NCI-H1930 (cell line): ENCODE measurements around the gene CRB3.

Source experiments
- DNase-seq, 2 experiments: peaks; one replicate each; lab custom pipeline; 2025; lab: John Stamatoyannopoulos, UW

The CRB3 gene

DNA sequence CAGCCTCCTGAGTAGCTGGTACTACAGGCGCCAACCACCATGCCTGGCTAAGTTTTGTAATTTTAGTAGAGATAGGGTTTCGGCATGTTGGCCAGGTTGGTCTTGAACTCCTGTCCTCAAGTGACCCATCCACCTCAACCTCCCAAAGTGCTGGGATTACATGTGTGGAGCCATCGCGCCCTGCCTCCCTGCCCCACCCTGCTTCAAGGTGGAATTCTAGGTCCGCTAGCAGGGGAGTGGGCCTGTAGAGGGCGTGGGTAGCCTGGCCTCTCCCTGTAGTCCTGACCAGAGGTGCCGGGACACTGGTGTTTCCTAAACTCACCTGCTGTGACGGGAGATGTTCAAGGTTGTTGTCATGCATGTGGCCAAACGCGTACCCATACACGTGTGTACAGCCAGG, 30.9 kb upstream of the CRB3 start:
- DNase-seq = no peak

DNA sequence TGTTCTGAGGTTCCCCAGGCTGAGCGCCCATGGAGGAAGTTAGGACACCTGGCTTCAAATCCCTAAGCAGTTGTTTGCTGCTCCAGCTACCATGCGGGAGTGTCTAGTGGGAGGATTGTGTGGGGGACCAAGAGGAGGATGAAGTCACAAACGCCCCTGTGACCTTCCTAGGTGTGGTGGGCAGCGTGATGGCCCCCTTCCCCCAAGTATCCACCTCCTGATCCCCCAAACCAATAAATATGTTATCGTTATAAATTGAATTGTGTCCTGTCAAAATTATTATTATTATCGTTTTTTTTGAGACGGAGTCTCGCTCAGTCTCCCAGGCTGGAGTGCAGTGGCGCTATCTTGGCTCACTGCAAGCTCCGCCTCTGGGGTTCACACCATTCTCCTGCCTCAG, 30.4 kb upstream of the CRB3 start, which contains the start of gene SLC25A41:
TSS of gene SLC25A41 (minus strand) at position 101 of the 400 bp plus-strand sequence. CDS start at position 31, 70 bp downstream.
- no peak for DNase-seq

DNA sequence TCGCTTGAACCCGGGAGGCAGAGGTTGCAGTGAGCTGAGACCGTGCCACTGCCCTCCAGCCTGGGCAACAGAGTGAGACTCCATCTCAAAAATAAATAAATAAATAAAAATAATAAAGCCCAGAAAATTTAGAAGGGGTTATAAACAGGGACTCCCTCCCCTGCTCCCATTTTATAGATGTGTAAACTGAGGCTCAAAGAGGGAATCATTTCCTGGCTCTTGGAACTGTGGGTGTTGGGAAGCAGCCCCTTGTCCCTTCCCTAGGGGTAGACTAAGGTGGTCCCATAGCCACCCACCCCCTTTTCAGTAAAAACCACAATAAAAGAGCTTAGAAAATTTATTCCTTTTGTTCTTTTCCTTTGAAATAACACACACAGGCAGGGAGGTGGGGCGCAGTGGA, 24.3 kb upstream of the CRB3 start:
- DNase-seq = no peak

DNA sequence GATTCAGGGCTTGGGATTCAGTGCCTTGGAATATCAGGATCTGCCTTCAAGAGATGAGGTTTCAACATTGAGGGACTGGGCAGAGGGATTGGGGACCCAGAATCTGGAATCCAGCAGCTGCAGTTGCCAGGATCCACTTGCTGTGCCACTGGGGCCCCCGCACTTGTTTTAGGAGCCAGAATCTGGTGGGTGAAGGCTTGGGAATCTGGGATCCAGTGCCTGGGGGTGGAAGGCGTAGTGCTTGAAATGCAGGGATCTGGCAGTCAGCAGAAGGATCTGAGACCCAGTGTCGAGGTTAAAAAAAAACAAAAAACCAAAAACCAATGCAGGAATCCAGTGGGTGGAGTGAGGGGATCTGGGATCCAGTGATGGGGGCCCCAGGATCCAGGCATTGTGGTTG, 23.2 kb upstream of the CRB3 start:
- no peak for DNase-seq

DNA sequence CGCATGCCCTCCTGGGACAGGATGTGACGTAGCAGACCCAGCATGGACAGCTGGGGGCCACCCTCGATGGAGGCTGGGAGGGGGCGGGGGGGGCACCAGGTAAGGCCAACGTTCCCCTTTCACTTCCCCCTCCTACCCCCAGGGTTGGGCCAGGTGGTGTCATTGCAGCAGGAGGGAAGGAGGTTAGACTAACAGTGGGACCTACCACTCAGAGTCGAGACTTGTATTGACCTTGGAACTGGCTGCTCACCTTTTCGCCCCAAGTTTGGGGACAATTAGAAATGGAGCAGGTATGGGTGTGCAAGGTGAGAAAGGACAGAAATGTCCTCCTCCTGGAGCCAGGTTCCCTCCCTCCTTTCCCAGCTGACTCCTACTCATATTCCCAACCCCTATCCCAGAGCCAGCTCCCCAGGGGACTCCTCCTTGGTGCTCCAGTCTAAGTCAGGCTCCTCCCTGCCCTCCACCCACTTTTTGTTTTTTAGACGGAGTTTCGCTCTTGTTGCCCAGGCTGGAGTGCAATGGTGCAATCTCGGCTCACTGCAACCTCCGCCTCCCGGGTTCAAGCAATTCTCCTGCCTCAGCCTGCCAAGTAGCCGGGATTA, 21.9 kb upstream of the CRB3 start:
- DNase-seq = no peak

DNA sequence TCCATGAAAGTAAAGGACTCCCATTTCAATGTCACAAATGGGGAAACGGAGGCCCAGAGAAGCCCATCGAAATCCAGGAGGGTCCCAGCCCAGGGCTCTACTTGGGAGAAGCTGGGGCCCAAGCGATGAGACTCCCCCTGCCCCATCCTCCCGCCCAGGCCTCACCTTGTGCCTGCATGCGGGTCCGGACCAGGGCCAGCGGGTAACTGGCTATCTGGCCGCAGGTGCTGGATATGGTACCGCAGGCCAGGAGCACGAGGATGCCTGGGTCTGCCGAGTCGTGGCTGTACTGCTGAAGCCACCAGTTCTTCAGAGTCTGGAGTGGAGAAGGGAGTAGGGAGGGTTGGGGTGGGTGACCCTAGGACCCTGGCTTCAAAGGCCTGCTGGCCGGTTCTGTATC, 20.1 kb upstream of the CRB3 start:
- no peak for DNase-seq

DNA sequence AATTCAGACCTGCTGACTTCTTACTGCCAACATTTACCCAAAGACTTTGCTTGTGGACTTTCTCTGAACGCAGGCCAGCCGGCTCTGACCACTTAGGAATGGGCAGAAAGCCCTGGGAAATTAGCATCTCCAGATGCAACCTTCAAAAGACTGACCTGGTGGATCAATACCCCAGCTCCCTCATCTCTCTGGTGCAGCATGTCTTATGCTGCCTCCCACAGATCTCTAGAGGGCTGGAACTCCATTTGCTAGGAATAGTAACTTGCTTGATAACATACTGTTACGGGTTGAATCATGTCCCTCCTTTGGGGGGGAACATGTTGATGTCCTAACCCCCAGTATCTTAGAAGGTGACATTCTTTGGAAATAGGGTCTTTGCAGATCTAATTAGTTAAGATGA, 17.6 kb upstream of the CRB3 start:
- no peak for DNase-seq

DNA sequence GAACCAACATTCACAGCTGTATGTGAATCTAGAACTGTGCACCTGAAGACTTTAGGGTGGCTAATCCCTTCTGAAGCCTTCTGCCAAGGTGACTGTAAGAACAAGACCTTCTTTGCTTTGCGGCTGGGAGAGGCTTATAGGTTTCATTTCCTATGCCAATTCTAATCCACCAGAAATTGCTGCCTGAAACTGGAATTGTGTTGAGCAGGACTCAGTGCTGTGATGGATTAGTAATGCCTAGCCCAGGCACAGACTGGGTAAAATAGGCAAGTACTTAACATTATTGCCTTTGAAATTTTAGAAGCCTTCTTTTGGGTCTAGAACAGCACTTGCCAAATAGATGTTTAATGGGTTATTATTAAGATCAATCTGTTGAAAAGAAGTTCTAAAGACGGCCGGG, 16.0 kb upstream of the CRB3 start:
- no peak for DNase-seq

DNA sequence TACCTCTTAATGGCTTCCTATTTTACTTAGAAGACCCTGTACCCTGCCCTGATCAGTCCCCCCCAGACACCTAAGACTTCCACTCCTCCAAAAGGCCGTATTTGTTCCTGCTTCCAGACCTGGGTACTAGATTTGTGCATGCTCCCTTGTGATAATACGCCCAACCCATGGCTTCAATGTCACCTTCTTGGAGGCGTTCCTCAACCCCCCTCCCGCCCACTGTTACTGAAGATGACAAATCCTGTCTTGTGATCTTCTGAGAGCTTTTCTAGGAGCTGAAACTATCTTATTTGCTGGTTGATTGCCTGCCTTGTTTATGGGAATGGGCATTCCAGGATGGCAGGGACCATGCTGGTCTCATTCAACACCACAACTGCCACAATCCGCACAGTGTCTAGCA, 13.9 kb upstream of the CRB3 start:
- no peak for DNase-seq

DNA sequence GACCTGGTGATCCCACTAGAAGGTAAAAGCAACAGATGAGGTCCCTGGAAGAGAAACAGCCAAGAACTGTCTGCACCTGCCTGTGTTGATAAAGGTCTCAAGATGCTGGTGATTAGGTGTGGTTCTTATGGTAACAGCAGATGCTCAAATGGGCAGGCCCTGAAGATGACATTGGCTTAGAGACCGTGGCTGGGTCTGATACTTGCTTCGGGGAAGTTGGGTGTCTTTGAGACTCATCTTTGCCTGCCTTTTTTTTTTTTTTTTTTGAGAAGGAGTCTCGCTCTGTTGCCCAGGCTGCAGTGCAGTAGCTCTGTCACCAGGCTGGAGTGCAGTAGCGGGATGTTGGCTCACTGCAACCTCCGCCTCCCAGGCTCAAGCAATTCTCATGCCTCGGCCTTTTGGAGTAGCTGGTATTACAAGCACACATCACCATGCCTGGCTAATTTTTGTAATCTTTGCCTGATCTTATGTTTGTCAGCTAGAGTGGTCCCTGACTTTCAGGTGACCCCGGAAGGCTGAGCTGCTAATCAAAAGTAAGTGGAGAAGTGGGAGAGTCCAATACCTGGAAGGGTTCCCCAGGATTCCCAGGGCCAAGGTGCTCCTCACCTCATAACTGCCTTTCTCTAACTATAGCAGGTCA, 12.4 kb upstream of the CRB3 start:
- no peak for DNase-seq

DNA sequence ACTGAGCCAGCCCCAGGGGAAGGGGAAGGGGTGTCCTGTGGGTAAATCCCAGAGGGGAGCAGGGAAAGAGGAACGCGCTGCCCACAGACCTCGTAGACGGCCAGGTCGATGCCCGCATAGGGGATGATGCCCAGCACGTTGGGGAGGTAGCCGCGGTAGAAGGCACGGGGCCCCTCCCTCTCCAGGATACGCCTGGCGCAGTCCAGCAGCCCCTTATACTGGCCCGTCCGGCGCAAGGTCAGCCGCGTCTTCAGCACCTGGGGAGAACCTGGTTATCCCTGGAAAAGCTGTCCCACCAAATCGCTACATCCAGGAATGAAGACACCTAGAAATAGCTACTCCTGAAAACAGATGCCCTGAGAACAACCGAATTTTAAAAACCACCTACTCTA, 11.9 kb upstream of the CRB3 start:
- no peak for DNase-seq

DNA sequence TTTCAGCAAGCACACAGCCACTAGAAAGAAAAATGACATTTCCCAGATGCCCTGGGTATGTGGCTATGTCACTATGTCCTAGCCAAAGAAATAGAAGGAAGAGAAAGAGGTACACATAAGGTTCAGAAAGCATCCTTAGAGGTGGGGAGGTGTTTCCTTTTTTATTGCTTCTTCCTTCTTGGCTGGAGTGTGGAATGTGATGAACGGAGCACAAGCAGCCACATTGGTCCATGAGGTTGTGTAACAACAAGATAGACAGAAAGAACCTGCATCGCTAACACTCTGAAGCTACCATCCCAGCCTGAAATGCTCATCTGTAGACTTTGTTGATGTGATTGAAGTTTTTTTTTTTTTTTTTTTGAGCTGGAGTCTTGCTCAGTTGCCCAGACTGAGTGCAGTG, 11.2 kb upstream of the CRB3 start:
- no peak for DNase-seq

DNA sequence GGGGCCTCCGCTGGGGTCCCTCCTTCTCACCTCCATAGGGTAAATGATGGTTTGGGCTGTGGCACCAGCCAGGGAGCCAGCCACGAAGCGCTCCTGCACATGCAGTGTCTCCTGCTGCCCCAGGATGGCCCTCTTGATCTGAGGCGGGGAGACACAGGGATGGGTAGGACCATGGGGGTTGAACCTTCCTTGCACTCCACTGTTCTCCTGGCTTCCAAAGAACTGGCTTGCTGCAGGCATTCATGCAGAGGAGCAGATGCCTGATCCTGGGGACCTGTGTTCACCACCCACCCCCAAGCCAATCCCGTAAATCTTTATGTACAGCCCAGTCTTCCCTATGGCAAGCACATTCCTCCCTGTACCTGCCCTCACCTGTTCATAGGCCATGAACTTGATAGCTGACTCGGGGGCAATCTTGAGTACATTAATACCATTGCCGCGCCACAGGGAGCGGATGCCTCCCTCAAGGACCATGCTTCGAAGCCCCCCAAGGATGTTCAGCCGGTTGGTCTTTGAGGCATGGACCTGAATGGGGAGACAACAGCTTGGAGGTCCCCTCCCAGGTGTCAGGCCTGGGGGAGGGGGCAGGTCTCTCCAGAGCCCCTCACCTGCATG, 10.0 kb upstream of the CRB3 start:
- no peak for DNase-seq

DNA sequence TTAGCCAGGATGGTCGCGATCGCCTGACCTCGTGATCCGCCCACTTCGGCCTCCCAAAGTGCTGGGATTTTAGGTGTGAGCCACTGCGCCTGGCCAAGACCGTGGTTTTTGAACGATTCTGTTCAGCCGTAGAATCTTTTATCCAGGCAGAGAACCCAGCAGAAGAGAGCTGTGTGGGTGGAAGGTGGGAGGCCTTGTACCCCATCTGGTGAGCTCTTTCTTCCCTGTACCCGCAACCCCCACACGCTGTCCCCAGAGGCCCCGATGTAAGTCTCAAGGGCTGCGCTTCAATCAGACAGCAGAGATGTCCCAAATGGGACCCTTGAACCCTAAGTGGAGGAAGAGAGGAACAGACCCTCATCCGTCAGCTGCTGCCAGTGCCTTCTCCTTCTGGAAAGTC, 8.1 kb upstream of the CRB3 start:
- no peak for DNase-seq

DNA sequence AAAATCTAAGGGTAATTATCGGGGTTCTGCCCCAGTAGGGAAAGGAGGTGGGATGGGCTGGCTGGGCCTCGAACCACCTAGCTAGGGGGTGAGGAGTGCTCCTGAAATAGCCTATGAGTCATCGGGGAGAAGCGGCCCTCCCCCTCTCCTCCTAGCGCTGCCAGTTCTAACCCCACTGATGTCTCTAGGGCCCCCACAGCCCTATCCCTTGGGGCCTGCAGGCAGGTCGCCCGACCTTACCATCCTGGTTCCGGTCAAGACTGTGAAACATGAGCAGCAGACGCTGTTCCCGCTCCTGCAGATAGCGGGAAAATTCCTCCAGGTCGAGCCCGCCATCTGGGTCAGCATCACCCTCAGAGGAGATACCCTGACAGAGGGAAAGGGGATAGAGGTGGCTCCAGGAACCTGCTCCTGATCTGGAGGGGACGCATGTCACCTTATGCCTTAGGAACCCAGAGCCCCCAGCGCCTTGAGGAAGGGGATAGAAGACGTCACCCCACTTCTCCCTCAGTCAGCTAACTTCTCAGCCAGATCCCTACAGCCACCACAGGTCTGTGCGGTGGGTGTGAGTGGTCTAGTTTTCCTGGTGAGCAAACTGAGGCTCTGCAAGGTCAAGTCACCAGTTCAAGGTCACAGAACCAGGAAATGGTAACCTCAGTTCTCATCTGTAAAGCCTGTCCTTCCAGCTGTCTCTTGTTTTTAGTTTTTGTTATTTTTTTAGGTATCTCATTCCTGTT, 5.9 kb upstream of the CRB3 start:
- DNase-seq = no peak

DNA sequence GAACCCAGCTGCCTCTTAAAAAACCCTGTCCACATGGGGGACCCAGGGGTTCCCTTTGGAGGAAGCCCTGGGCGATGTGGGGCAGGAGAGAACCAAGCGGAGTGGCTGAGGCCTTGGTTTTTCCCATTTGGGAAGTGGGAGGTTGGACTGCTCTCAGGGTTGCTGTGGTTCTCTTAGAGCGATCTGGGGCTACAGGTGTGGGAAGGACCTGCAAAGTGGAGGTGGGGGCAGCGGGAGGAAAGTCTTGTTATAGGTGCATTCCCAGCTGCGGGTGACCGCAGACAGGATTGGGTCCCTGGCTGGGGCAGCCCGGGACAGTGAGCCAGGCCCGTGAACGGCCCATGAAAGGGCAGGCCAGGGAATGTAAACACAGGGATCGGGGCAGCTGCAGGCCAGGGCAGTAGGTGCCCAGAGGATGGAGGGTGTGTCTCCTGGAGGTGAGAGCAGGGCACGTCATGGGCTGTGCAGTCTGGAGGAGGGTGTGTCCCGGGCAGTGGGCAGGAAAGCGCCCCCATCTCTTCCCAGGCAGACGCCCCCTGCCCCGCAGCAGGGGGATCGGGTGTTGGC, 5.3 kb upstream of the CRB3 start:
- DNase-seq = no peak

DNA sequence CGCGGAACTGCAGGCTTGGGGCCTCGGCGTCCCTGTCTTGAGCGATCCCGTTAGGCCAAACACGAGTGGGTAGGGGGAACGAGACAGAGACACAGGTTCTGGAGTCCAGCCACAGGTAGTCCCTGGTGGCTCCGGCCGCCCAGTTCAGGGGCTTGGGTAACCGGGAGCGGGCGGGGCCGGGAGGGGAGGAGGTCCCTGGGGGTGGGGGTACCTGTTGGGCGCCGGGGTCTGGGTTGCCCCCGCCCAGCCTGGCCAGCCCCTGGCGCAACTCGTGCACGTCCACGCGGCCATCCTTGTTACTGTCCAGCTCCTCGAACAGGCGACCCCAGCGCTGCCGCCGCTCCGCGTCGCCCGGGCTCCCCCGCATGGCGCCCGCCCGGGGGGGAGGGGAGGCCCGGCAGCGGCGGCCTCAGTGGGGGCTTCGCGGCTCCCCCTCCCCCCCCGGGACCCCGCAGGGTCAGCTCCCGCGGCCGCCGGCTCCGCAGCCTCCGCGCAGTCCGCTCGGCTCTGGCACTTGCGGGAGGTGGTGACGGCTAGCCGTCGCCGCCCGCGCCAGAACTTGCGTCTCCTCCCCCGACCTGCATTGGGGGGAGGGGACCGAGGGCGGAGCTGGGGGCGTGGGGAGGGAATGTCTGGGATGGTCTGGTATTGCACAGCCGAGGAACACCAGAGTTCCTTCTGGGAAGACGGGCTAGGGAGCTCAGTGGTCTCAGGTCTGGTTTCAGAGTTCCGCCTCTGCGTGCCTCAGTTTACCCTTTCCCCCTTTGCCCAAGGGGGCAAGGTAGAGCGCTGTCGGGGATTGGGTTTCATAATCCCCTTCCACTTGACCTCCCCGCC, 4.6 kb upstream of the CRB3 start, which contains the start of gene SLC25A23:
TSS of gene SLC25A23 (minus strand) at position 531 of the 837 bp plus-strand sequence. CDS start at position 367, 164 bp downstream.
- peak; percentile 17 to 41 for DNase-seq

DNA sequence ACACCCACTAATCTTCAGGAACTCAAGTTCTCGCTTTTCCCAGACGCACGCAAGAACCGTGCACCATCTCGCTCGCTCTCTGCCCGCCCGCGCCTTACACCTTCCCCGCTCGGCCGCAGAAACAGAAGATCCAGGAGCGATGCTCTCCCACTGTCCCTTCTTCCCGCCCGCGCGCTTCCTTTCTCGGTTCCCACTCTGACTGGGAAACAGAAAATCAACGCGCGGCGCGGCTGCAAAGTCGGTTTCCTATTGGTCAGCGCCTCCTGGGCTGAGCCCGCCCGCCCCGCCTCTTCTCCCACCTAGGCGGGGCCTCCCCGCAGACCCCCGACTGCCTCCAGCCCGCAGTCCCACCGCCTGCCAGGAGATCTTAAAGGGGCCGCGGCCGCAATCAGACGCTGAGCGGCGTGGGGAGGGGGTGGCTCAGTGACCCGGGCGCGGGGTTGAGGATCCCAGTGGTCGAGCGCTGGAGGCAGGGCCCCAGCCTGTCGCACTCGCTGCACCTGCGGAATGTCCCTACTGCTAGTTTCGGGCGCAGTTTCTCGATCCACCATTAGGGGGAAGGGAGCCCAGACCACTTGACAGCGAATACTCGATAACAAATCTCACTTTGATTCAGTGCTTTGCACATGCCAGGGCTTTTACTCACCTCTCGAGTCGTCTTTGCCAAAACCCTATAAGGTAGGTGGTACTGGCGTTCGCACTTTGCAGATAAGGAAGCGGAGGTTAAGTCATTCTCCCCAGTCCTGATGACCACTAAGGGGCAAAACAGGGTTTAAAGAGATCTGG, 3.8 kb upstream of the CRB3 start:
- DNase-seq = peak; percentile 85 to 93

DNA sequence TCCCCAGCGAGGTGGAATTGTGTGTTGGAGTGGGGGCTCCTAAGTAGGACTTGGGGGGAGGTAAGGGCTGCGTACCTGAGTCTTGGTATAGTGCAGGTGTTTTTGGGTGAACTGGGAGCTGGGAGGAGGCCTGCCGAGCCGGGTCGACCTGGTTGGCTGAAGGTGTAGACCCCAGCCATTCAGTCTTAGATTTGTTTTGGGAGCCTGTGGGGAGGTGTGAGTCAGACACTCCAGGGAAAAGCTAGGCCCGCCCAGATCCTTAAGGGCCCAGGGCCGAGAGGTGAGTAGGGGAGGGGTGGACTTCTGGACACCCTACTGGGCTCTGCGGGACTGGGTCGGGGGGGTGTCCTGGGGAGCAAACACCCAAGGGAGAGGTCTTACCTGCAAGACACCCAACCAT, 935 bp downstream of the CRB3 start:
- no peak for DNase-seq

DNA sequence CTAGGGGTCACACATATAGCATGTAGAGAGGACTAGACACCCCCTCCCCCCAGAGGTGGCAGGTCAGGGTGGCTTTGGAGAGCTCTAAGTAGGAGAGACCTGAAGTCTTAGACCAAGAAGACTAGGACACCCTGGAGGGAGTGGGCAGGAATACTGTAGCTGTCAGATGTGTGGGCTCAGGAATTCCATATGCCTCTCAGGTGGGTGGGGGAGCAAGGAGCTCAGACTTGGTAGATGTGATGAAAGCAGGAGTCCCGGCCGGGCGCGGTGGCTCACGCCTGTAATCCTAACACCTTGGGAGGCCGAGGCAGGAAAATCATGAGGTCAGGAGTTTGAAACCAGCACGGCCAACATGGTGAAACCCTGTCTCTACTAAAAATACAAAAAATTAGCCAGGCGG, 1.6 kb downstream of the CRB3 start:
- no peak for DNase-seq
